HG02642 (cell line): ENCODE measurements around the gene ARGFX.
A peak's percentile ranks its signal among the peaks of the same experiment; 100 is the strongest.
"Not testable (repeated sequence)": the region's sequence is repeated elsewhere in the genome, so short reads cannot be mapped to it uniquely, and the experiment has no call there.

Experiments
- ATAC-seq: cut with Tn5 transposase; IDR thresholded peaks from one replicate; pipeline ENCODE4 v1.9.1; 2021; ENCODE audit warnings: mild to moderate bottlenecking; ENCODE audit not compliant: unreplicated experiment, poor library complexity

ARGFX gene

GRCh38 chr3:121567649-121568048 lies at the start of gene ARGFX:
TSS of gene ARGFX (plus strand) at chr3:121567949. CDS start at chr3:121570714, 2,765 bp downstream.
- ATAC-seq = no peak

- no peak for ATAC-seq
Measured at GRCh38 chr3:121517953-121518655, 49.6 kb upstream of the ARGFX start.

DNA sequence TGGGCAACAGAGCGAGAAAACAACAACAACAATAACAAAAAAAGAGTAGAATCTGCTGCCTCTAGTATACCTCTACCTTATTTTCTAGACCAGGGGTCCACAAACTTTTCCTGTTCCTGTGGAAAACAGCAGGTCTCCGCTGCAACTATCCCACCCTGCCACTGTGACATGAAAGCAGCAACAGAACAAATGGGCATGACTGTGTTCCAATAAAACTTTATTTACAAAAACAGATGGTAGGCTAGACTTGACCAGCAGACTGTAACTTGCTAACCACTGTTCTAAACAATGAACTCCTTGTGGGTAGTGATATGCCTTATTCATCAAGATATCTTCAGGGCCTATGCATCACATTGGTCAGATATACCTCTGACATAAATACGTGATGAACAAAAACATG lies 47.2 kb upstream of the ARGFX start:
- no peak for ATAC-seq

GRCh38 chr3:121529308-121529707 lies 38.4 kb upstream of the ARGFX start:
- ATAC-seq = no peak

DNA sequence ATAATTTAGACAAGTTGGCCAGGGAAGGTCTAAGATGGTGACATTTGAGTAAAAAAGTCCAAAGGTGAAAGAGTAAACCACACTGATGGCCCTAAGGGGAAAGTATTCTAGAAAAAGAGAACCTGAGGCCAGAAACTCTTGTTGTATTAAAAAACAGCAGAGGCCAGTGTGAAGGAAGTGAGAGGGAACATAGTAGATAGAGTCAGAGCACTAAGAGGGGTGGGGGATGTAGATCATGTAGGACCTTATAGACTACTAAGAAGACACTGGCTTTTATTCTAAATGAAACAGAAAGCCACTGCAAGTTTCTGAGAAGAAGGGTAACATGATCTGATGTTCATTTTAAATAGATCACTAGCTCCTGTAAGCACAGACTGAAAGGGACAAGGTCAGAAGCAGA lies 36.5 kb upstream of the ARGFX start:
- no peak for ATAC-seq

DNA sequence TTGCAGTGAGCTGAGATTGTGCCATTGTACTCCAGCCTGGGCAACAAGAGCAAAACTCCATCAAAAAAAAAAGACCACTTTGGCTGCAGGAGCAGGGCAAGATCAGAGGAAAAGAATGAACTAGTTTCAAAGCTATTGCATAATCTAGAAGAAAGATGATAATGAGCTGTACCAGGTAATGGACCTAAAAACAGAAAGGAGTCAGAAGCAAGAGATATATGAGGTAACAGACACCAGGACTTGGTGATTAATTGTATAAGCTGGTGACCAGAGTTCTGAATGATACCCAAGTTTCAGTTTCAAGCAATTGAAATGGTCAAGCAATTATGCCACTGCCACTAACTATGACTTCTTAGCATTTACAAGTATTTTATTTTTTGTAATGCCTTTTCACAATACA lies 24.8 kb upstream of the ARGFX start:
- no peak for ATAC-seq

DNA sequence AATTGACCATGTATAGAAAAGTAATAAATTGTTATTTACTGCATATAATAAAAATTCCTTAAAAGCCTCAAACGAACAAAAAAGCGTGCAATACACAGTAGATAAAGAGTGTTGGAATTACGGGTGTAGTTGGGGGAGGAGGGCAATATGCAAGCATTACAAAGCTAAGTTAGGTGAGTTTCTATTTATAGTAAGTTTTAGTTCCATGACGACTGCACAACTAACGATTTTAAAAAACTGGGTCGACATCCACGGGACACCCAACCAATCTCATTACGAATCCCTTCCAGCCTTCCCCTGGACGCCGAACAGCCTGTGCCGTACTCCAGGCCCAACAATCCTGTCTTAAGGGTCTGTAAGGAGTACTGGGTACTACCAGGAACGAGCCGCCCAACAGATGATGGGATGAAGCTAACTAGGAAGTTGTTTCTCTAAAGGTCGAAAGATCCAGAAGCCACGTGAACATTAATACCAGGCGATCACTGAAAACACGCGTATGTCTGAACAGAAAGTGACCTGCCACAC lies 22.6 kb upstream of the ARGFX start:
- no peak for ATAC-seq

DNA sequence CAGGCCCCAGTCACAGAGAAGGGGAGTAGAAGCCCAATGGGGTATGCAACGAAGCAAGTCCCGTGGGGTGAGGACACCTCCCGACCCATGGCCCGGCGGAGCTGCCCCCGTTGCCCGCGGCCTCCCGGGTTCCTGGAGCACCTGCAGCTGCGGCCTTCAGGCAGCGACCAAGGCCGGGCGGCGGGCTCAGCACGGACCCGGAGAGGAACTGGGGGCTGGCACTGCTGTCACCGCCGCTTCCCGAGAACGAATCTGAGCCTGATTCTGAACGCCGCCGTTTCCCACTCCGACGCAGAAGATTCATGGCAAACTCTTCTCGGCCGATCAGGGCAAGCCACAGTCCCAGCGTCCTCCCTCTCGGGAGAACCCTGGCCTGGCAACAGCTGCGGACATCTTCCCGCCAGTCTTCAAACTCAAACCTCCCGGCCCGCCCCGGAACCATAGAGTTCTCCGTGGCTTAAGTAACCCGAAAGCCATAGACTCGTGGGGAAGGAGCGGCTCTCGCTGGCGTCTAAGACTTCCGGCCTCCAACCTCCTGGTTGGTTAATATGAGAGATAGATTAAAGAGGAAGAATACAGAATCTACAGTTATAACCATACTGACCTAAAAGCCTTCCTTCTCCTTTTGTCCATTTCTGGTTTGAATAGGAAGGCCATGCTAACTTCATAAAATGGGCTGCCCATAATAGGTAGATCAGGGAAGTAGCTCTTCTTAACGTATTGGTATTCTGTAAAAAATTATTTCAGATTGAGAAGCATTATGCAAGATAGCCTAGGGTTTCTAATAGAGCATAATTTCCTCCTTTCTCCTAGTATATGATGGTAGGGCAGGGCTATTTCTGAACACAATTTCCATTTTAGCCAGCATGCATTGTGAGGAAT lies 21.9 kb upstream of the ARGFX start, which contains the start of gene POLQ:
Gene POLQ, minus strand, starts transcription at position 415 of the 882 bp plus-strand sequence. Its CDS starts 111 bp downstream, at position 304.
- ATAC-seq = peak; percentile 82

GRCh38 chr3:121552379-121552778 lies 15.4 kb upstream of the ARGFX start:
- no peak for ATAC-seq

DNA sequence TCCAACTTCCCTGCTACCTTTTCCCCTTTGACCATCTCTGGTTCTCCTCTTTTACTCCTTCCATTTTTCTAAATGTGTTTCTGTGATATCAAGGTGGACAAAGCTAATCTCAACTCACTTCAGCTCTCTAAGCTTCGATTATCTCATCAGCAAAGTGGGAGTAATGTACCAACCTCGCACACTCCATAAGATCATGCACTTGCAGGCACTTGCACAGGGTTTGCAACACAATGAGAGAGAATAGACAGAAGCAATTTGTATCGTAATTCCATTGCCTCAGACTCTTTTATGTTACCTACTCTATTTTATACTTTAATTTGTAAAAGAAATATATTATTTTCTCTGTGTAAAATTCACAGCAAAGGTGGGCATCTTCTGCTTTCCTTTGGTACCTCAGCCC lies 15.0 kb upstream of the ARGFX start:
- ATAC-seq = no peak

- ATAC-seq = no peak
Measured at GRCh38 chr3:121557426-121557934, 10.3 kb upstream of the ARGFX start.

DNA sequence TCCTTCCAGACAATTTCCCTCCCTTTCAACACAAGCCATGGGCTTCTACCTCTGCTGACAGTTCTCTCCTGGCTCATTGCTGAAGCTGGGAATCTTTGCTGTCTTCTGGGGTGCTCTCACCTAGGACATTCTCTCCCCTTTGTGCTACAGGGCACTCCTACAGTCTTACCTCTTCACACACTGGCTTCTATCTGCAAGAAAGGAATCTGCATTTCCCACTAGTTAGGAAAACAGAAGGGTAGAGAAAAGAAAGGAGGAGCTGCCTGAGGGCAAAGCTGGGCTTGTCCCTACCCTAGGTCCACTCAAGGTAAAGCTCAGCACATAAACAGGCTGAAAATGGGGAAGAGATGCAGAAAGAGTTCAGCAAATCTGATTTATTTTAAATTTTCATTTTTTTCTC lies 5.6 kb upstream of the ARGFX start:
- no peak for ATAC-seq

DNA sequence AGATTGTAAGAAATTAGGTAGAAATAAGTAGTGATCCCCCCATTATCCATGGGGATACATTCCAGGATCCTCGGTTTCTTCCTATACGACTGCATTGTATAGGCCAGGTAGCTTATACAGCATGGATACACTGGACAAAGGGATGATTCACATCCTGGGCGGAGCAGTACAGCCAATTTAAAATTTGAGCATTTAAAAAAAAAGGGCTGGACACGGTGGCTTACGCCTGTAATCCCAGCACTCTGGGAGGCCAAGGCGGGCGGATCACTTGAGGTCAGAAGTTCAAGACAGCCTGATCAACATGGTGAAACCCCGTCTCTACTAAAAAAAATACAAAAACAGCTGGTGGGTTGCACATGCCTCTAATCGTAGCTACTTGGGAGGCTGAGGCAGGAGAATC lies 976 bp upstream of the ARGFX start:
- ATAC-seq = no peak

DNA sequence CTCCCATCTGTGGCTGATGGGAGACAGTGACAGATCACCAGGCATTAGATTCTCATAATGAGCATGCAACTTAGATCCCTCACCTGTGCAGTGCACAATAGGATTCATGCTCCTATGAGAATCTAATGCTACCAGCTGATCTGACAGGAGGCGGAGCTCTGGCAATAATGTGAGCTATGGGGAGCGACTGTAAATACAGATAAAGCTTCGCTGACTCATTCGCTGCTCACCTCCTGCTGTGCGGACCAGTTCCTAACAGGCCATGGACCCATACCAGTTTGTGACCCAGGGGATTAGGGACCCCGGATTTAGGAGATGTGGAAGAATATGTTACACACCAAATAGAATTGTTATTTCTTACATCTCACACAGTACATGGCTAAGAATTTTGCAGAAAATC lies 6.7 kb downstream of the ARGFX start:
- ATAC-seq = no peak

DNA sequence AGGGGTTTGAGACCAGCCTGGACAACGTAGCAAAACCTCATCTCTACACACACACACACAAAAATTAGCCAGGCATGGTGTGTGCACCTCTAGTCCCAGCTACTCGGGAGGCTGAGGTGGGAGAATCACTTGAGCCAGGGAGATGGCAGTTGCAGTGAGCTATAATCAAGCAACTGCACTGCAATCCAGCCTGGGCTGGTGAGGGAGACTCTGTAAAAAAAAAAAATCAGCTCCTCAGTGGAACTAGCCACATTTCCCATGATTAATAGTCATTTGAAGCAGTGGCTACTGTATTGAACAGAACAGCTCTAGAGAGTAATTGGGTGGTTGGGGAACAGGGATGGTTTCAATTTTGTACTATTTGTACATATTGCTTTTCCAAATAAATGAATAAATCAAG lies 13.9 kb downstream of the ARGFX start:
- no peak for ATAC-seq

DNA sequence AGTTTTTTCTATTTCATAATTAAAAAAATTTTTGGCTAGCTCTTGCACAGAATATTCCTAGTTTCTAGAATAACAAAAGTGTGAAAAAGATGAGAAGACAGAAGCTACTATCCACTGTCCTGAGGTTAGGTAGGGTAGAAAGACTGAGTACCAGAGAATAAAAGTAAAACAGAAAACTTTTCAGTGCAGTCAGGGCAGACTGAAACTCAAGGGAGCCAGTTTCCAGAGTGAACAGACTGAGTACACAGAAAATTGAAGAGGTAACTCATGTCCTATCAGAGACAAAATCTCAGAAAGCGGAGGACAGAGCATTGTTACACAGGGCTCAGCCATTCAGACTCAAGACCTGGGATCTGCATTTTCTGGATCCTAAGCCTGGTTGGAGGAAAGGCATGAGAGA lies 16.7 kb downstream of the ARGFX start:
- no peak for ATAC-seq

GRCh38 chr3:121592856-121593702 lies 25.3 kb downstream of the ARGFX start, which contains the start of gene FBXO40:
TSS of gene FBXO40 (plus strand) at chr3:121593379. CDS start at chr3:121620576, 27,197 bp downstream.
- peak; percentile 78 for ATAC-seq

GRCh38 chr3:121593806-121594205 lies 26.1 kb downstream of the ARGFX start:
- ATAC-seq = not testable (repeated sequence)

GRCh38 chr3:121594850-121595249 lies 27.1 kb downstream of the ARGFX start:
- ATAC-seq = no peak
